ENCODE data around the gene MDC1. TPM values are rescaled to one million over a fixed set of nuclear protein-coding genes. Genes with fewer than 3 reads are reported as not detected.
"Not testable (repeated sequence)": the region's sequence is repeated elsewhere in the genome, so short reads cannot be mapped to it uniquely, and the experiment has no call there.

The MDC1 gene, protein sequence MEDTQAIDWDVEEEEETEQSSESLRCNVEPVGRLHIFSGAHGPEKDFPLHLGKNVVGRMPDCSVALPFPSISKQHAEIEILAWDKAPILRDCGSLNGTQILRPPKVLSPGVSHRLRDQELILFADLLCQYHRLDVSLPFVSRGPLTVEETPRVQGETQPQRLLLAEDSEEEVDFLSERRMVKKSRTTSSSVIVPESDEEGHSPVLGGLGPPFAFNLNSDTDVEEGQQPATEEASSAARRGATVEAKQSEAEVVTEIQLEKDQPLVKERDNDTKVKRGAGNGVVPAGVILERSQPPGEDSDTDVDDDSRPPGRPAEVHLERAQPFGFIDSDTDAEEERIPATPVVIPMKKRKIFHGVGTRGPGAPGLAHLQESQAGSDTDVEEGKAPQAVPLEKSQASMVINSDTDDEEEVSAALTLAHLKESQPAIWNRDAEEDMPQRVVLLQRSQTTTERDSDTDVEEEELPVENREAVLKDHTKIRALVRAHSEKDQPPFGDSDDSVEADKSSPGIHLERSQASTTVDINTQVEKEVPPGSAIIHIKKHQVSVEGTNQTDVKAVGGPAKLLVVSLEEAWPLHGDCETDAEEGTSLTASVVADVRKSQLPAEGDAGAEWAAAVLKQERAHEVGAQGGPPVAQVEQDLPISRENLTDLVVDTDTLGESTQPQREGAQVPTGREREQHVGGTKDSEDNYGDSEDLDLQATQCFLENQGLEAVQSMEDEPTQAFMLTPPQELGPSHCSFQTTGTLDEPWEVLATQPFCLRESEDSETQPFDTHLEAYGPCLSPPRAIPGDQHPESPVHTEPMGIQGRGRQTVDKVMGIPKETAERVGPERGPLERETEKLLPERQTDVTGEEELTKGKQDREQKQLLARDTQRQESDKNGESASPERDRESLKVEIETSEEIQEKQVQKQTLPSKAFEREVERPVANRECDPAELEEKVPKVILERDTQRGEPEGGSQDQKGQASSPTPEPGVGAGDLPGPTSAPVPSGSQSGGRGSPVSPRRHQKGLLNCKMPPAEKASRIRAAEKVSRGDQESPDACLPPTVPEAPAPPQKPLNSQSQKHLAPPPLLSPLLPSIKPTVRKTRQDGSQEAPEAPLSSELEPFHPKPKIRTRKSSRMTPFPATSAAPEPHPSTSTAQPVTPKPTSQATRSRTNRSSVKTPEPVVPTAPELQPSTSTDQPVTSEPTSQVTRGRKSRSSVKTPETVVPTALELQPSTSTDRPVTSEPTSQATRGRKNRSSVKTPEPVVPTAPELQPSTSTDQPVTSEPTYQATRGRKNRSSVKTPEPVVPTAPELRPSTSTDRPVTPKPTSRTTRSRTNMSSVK (N-terminal part only)
- total RNA-seq = 8.7 and 18.1 TPM in 2 replicates

DNA sequence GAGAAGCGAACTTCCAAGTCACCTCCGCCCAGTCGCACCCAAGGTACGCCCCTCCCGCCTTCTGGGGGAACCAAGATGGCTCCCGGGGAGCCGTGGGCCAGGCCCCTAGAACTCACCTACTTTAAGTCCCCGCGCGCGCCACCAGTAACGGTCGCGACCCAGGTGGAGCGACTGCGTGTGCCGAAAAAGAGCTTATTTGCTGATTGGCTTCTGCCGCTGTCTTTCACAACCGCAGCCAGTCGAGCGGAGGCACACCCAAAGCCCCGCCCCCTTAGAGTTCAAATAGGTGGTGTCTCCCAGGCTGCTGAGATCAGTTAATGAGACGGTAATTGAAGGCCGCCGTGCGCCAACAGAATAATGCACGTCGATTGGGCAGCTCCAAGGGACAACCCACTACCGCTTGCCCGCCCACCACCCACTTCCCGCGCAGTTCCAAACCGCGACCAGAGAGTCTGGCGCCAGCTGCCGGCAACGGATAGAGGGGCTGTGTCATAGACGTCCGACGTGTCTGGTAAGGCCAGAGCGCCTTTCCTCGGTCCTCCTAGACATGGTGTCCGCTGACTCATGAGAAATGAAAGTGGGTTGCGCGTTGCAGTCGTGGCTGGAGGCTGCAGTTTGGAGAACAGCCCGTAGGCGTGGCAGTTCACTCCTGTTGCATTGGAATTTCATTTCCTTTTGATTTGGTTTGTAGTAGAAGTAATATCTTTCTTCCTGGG lies at the start of gene MDC1:
MDC1 (minus strand) TSS at position 153 of the 716 bp plus-strand sequence. CDS start 2,106 bp downstream, outside the sequence.
- DNase-seq (ENCODE audit: extremely low read depth, low read depth, low spot score) = peak; percentile 98

DNA sequence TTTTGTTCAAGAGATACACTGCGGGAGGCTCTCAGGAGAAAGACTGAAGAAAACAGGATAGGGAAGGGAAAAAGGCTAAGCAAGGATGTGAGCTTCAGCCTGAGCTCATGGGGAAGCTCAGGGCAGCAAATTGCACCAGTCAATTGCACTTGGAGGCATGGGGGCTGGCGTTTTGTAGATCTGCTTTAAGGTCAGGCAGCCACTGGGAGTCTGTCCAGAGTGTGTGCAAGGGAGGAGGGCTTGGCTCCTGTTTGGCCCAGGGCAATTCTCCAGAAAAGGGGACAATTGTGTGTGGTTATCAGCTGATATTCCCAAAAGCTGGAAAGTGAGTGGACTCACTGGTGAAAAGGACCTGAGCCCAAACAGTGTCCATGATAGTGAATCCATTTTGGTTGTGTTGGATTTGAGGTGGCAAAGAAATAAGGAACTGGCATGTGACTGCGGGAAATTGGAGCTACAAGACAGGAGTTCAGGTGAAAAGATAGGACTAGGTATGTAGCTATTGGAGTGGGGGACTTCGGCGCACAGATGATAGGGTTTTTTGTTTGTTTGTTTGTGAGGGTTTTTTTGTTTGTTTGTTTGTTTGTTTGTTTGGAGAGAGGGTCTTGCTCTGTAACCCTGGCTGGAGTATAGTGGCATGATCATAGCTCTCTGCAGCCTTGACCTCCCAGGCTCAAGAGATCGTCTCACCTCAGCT lies 49.5 kb upstream of the MDC1 start:
- no peak for DNase-seq (ENCODE audit: extremely low read depth, low read depth, low spot score)

DNA sequence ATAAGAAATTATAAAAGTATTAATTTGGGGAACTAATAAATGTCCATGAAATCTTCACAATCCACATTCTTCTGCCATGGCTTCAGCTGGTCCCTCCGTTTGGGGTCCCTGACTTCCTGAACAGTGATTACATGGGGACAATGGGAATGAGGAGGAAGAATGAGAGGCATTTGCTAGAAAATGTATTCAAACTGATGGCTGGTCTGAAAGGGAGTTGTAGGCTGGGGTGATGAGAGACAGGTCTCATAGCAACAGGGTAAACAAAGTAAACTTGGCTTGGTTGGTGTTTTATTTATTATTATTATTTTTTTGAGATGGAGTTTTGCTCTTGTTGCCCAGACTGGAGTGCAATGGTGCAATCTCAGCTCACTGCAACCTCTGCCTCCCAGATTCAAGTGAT lies 48.4 kb upstream of the MDC1 start:
- DNase-seq (ENCODE audit: extremely low read depth, low read depth, low spot score) = not testable (repeated sequence)

DNA sequence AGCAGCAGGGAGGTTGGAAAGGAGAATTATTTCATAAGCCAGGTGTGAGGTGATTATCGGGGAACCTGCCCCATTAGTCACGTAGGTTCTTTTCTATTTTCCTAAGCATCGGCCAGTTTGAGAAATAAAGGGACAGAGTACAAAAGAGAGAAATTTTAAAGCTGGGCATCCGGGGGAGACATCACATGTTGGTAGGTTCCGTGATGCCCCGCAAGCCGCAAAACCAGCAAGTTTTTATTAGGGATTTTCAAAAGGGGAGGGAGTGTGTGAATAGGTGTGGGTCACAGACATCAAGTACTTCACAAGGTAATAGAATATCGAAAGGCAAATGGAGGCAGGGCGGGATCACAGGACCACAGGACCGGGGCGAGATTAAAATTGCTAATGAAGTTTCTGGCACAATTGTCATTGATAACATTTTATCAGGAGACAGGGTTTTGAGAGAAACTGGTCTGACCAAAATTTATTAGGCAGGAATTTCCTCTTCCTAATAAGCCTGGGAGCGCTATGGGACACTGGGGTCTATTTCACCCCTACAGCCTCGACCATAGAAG lies 47.5 kb upstream of the MDC1 start:
- not testable (repeated sequence) for DNase-seq (ENCODE audit: extremely low read depth, low read depth, low spot score)

DNA sequence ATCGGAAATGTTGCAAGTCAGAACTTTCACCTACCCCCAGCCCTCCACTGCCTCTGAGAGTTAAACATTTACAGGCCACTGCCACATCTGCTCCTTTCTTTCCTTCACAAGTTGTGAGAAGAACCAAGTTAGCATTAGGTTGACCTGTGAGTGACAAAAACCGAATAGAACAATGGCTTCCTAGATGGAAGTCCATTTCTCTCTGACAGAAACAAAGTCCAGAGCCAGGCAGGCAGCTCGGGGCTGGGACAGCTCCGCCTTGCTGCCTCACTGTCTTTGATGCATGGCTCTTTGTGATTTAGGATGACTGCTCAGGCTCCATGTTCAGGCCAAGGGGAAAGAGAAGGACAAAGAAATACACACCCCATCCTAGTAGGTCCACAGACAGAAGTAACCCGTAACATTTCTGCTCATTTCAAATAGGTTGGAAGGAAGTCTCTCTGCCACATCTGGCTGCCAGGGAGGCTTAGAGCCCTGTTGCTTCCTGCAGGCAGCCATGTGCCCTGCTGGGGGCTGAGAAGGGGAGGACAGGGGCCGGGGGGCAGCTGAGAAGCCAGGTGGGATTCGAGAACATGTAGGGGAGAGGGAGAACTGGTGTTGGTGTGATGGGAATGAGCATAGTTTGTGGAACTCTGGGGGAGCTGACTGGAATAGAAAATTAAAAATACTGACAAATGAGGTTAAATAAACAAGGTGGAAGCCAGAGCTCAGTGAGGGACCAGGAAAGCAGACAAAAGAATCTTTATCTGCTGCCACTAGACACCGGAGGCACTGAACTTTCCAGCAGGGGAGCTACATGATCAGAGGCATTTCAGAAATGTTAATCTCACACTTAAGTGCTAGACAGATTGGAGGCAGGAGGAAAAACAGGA lies 46.8 kb upstream of the MDC1 start:
- DNase-seq (ENCODE audit: extremely low read depth, low read depth, low spot score) = no peak

DNA sequence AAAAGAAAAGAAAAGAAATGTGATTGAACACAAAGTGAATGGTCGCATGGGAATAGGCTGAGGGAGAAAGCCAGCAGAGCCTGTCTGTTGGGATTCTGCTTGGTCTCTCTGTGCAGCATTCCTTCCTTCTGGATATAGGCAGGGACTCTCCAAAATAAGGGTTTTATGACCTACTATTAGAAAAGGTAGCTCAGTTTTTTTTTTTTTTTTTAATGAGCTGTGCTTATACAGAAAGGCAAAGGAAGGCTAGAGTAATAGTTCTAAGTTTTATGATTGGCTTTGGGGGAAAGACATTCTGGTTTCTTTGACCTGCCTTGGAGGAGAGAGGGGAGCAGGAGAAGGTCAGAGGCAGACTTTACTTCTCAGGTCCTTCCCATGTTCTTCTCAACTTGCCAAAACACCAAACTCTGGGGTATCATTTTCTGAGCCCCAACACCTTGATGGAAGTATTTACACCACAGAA lies 46.1 kb upstream of the MDC1 start:
- DNase-seq (ENCODE audit: extremely low read depth, low read depth, low spot score) = no peak

DNA sequence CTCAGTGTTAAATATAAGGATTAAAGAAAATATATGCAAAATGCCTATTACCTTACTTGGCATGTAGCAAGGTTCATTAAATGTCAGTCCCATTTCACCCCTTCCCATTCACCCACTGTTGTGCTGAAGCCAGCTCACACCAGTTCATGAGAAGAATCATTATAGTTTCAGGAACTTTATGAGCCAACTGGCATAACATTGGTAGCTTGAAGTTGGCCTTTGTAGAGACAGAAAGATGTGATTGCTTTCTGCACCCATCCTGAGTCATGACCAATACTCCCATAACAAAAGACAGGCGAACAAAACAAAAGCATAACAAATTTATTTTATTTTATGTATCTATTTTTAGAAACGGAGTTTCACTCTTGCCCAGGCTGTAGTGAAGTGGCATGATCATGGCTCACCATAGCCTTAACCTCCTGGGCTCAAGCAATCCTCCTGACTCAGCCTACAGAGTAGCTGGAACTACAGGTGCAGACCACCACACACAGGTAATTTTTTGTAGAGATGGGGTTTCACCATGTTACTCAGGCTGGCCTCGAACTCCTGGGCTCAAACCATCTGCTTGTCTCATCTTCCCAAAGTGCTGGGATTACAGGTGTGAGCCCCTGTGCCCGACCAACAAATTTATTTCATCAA lies 44.8 kb upstream of the MDC1 start:
- DNase-seq (ENCODE audit: extremely low read depth, low read depth, low spot score) = no peak

DNA sequence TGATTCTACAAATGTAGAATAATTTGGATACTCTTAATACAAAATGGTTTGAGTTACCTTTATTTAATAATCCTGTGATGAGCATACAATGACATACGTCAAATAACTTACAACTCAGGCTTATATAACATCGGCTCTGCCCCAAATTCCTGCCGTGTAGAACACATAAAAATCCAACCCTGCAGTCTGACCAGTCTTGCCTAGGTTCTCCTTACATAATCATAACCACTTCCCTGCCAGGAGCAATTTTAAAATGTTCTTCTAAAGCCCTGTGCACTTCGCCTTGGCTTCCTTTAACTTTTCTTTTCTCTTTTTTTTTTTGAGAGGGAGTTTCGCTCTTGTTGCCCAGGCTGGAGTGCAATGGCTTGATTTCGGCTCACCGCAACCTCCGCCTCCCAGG lies 43.5 kb upstream of the MDC1 start:
- DNase-seq (ENCODE audit: extremely low read depth, low read depth, low spot score) = no peak

DNA sequence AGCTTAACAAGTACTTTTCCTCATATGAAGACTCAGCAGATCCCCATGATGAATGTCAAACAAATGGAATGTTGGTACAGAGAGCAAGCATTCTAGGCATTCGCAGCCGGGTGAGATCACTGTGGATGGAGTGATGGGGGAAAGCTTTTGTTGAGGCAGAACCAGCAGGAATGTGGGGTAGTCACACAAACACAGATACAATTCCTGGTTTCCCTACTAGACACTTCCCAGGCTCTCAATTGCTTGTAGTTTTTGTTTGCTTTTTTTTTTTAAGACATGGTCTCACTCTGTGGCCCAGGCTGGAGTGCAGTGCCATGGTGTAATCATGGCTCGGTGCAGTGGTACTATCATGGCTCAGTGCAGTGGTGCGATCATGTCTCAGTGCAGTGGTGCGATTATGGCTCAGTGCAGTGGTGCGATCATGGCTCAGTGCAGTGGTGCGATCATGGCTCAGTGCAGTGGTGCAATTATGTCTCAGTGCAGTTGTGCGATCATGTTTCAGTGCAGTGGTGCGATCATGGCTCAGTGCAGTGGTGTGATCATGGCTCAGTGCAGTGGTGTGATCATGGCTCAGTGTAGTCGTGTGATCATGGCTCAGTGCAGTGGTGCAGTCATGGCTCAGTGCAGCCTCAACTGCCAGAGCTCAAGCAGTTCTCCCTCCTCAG lies 42.6 kb upstream of the MDC1 start:
- no peak for DNase-seq (ENCODE audit: extremely low read depth, low read depth, low spot score)

DNA sequence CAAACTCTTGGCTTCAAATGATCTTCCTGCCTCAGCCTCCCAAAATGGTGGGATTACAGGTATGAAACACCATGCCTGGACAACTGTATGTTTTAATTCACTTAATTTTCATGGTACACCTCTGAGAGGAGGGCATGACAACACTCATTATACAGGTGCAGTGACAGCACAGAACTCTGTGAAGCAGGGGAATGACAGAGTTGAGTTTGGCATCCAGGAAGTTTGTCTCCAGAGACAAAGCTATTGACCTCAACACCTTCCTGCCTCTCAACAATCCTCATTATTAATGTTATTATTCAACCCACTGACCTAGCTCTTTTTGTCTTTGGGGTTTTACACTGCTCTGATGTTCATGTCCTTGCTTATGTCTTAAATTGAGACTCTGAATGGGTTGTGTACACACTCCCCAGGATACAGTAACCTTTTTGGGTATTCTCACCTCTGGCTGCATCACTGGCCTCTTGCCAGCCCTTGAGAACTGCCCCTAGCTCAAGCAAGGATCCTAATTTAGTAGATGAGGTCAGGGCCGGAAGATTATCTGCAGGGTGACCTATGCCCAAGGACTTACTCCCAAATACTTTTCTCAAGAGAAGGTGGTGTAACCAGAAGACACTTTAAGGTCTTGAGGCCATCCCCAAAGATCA lies 40.3 kb upstream of the MDC1 start:
- DNase-seq (ENCODE audit: extremely low read depth, low read depth, low spot score) = no peak

DNA sequence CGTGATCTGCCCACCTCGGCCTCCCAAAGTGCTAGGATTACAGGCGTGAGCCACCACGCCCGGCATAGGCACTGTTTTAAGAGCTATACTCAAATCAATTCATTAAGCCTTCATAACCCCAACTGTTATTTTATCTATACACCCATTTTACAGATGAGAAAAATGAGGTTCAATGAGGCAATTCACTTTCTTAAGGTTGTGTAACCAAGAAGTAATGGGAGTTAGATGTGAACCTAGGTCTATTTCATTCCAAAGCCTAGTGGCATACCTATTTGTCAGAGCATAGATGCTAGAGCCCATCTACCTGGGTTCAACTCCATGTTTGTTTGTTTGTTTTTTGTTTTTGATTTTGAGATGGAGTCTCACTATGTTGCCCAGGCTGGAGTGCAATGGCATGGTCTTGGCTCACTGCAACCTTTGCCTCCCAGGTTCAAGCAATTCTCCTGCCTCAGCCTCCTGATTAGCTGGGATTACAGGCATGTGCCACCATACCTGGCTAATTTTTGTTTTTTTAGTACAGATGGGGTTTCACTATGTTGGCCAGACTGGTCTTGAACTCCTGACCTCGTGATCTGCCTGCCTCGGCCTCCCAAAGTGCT lies 39.4 kb upstream of the MDC1 start:
- not testable (repeated sequence) for DNase-seq (ENCODE audit: extremely low read depth, low read depth, low spot score)

DNA sequence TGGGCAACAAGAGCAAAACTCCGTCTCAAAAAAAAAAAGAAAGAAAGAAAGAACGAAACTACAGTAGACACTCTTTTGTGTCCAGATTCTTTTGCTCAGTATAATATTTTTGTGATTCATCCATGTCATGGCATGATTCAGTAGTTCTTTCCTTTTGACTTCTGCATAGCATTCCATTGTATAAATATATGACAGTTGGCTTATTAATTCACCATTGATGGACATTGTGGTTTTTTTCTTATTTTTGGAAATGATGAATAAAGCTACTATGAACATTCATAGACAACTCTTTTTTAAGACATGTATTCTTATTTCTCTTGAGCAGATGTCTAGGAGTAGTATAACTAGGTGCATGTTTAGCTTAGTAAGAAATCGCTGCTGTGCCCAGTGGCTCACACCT lies 37.5 kb upstream of the MDC1 start:
- DNase-seq (ENCODE audit: extremely low read depth, low read depth, low spot score) = no peak

DNA sequence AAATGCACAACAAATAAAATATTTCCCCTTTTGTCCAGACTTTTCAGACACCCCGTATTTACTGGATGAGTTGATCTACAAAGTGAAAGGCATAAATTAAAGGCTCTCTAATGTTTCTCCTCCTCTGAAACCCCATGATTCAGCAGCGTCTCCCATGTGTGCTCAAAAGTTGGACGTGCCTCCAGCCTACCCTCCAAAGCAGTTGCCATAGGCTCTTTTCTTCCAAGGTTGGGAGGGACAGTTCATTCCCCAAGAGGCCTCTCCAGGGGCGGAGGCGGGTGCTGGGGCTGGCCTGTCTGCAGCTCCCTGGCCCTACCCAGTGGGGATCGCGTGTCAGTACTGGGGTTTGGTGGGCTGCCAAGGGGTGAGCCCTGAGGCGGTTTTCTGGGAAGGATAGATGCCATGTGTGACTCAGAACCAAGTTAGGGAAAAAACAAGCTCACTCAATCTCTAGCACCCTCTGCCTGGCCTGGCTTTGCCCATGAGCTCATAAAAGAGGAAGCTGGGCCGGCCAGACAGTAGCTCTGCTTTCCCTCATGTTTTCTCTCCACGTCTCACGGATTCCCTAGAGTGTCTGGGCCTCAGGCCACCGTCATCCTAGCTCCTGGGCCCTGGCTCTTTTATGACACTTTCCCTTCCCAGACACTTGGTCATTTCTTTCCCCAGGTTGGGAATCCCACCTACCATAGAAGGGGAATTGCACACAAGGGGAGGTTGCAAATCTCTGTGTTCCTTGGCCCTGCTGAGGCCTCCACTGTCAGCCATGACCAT lies 35.3 kb upstream of the MDC1 start:
- no peak for DNase-seq (ENCODE audit: extremely low read depth, low read depth, low spot score)

DNA sequence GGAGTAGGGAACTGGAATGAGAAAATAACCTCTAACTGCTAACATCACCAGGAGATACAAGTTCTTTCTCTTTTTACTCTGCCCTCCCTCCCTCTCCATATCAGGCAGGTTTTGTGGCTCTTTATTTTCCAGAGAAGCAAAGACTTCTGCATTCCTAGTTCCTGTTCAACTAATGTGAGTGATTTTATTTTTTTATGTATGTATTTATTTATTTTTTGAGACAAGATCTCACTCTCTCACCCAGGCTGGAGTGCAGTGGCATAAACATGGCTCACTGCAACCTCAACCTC lies 33.2 kb upstream of the MDC1 start:
- DNase-seq (ENCODE audit: extremely low read depth, low read depth, low spot score) = no peak

DNA sequence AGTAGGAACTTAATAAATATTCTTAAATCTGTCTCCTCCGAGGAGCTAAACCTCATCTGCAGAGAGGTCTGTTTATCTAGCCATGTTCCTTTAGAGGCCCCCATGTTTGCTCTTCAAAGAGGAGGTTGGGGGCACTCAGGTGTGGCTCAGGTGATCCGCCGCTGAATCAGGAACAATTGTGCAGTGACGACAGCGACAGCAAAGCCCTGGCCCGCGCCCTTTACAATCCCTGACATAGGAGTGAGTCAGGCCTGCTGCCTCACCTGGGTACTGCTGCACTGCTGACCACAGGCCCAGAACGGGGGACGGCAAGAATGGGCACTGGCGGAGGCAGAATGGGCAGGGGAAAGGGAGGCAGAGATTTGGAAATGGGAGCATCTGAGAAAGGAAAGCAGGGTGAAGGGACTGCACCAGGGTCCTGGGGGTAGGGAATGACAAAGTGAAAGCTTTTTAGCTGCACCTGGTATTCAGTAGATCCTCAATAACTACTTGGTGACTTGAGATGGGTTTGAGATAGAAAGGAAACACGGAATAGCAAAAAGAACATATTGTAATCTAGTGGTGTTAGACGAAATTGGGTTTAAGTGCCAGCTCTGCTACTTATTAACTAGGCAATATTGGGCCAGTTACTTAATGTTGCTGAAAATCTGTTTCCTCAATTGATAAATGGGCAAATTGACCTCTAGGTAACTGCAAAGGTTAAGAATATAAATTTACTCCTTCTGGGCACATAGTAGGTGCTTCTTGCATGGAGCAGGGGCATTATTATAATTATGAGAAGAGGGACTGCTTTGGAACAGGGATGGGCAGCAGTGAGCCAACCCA lies 32.7 kb upstream of the MDC1 start:
- no peak for DNase-seq (ENCODE audit: extremely low read depth, low read depth, low spot score)

Data from glomerular endothelial cell (primary cell).